DND-41 (cell line): ENCODE measurements around the gene STARD8.

Experiments
- ATAC-seq: fragments of 200-7000 bp; cut with Tn5 transposase; 3 replicates; pipeline ENCODE4 v1.9.1; 2021; ENCODE audit warnings: low read depth; ENCODE audit not compliant: insufficient read depth
- DNase-seq: peaks from one replicate; pipeline ENCODE4 v3.0.0-alpha.2; 2020
- H2AFZ ChIP-seq: 2 replicates; pipeline ENCODE4 v1.6.0; 2012; ENCODE audit warnings: low read depth, low read length
- H3K27ac ChIP-seq: 2 replicates; pipeline ENCODE4 v1.5.1; 2012; ENCODE audit warnings: low read length, inconsistent platforms
- H3K27me3 ChIP-seq: fragments of 200-600 bp; sonication (generic); 2 replicates; pipeline ENCODE4 v1.6.0; 2012; ENCODE audit warnings: low read length, mild to moderate bottlenecking, inconsistent platforms; ENCODE audit not compliant: insufficient read depth, poor library complexity
- H3K36me3 ChIP-seq: 2 replicates; pipeline ENCODE4 v1.5.1; 2012; ENCODE audit warnings: low read length, inconsistent platforms; ENCODE audit not compliant: insufficient read depth
- H3K4me1 ChIP-seq: 2 replicates; pipeline ENCODE4 v1.5.1; 2012; ENCODE audit warnings: mild to moderate bottlenecking, low read length; ENCODE audit not compliant: insufficient read depth
- H3K4me2 ChIP-seq: 2 replicates; pipeline ENCODE4 v1.6.0; 2012; ENCODE audit warnings: mild to moderate bottlenecking, moderate library complexity, low read length, inconsistent platforms; ENCODE audit not compliant: insufficient read depth
- H3K4me3 ChIP-seq, 2 experiments: fragments of 200-600 bp in 1 of 2; shearing (Covaris generic) in 1 of 2; 2 replicates each; pipeline ENCODE4 v1.5.1; 2012 to 2016; ENCODE audit warnings: inconsistent platforms in 2 of 2, low read length in 2 of 2, mild to moderate bottlenecking in 2 of 2, low read depth in 1 of 2, moderate library complexity in 1 of 2
- H3K79me2 ChIP-seq: 2 replicates; pipeline ENCODE4 v1.6.0; 2012; ENCODE audit warnings: low read length, inconsistent platforms; ENCODE audit not compliant: insufficient read depth
- H3K9ac ChIP-seq: 2 replicates; pipeline ENCODE4 v1.6.0; 2012; ENCODE audit warnings: low read depth, mild to moderate bottlenecking, inconsistent platforms, low read length, moderate library complexity
- H3K9me3 ChIP-seq: 2 replicates; pipeline ENCODE4 v1.5.1; 2012; ENCODE audit warnings: low read length, moderate library complexity, mild to moderate bottlenecking, inconsistent platforms; ENCODE audit not compliant: insufficient read depth, severe bottlenecking
- H4K20me1 ChIP-seq: 2 replicates; pipeline ENCODE4 v1.6.0; 2012; ENCODE audit warnings: low read length; ENCODE audit not compliant: insufficient read depth
- CTCF ChIP-seq: IDR thresholded peaks from 2 replicates; pipeline ENCODE4 v1.5.1; 2012; ENCODE audit warnings: borderline replicate concordance, low read length, moderate library complexity, mild to moderate bottlenecking; ENCODE audit not compliant: poor library complexity, severe bottlenecking; ENCODE audit errors: extremely low read depth
- EZH2 ChIP-seq: IDR thresholded peaks from 3 replicates; pipeline ENCODE4 v1.6.1; 2012; ENCODE audit warnings: borderline replicate concordance, low read depth, mild to moderate bottlenecking, moderate library complexity, low read length, inconsistent platforms; ENCODE audit not compliant: severe bottlenecking

STARD8 gene

DNA sequence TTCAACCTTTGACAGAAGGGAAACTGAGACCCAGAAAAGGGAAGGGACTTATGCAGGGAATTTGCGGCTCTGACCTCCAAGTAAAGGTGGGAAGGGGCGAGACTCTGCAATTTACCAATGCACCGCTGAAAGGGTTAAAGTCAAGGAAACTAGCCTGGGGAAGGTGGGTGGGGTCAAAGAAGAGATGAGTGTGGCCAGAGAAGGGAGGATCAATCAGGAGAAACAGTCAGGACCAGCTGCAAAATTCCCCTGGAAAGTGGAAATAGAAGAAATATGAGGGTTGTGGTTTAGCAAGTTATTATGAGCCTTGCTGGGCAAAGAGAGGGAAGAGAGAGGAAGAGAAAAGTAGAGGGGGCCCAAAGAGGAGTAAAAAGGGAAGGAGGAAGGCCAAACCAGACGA lies 30.5 kb downstream of the STARD8 start:
- H2AFZ ChIP-seq: no peak overlapping the region
- ATAC-seq: no peak
- TF ChIP-seq EZH2 (no peak), CTCF (no peak)

DNA sequence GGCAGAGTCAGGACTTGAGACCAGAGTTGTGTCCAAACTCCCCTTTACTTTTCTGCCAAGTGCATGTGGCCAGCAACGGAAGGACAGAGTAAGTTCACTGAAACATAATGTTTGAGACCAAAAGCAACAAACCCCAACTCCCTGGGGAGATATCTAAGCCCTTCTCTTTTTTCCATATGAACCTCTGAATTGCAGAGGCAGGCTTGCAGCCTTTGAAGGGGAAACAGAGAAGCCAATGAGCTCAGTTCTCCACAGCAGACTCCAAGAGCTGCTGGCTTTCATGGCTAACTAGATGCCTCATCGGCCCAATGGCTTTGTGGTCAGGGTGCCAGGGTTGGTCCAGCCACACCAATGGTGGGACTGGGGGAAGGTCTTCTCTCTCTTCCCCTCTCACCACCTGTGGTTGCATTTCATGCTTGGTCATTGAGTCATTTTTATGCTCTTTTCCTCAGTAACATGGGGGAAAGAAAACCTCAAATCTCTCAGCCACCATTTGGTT lies 34.0 kb downstream of the STARD8 start:
- Histone ChIP-seq H3K27me3 (no peaks in the 10 kb centered on the region), H3K4me3 (no peak overlapping the region), H3K9ac (no peak overlapping the region), H3K79me2 (no peaks in the 10 kb centered on the region), H3K4me1 (no peaks in the 10 kb centered on the region), H3K4me2 (no peak overlapping the region), H2AFZ (no peak overlapping the region), H3K27ac (no peak overlapping the region), H3K9me3 (no peaks in the 10 kb centered on the region), H4K20me1 (no peaks in the 10 kb centered on the region), H3K36me3 (no peaks in the 10 kb centered on the region)
- ATAC-seq (no peak), DNase-seq (no peak)
- TF ChIP-seq CTCF (no peak), EZH2 (no peak)

More for the DNA sequence above, 30.5 kb downstream of the STARD8 start:
- H3K4me3 ChIP-seq: no peak overlapping the region
- DNase-seq: no peak
- H3K27ac ChIP-seq: no peak overlapping the region
- H4K20me1 ChIP-seq: no peaks in the 10 kb centered on the region
- no peaks in the 10 kb centered on the region for H3K27me3 ChIP-seq
- no peak overlapping the region for H3K9ac ChIP-seq
- H3K4me1 ChIP-seq: no peaks in the 10 kb centered on the region
- no peaks in the 10 kb centered on the region for H3K36me3 ChIP-seq
- no peaks in the 10 kb centered on the region for H3K9me3 ChIP-seq
- H3K79me2 ChIP-seq: no peaks in the 10 kb centered on the region
- H3K4me2 ChIP-seq: no peak overlapping the region

- DNase-seq (no peak), ATAC-seq (no peak)
- Histone ChIP-seq H3K4me3 (no peak overlapping the region), H3K79me2 (no peaks in the 10 kb centered on the region), H3K36me3 (no peaks in the 10 kb centered on the region), H3K4me2 (no peak overlapping the region), H3K27me3 (no peaks in the 10 kb centered on the region), H4K20me1 (no peaks in the 10 kb centered on the region), H3K9ac (no peak overlapping the region), H2AFZ (no peak overlapping the region), H3K27ac (no peak overlapping the region), H3K4me1 (no peaks in the 10 kb centered on the region), H3K9me3 (no peaks in the 10 kb centered on the region)
- TF ChIP-seq CTCF (no peak), EZH2 (no peak)
These were observed 35.3 kb downstream of the STARD8 start for GRCh38 chrX:68682790-68683189.

- no peak overlapping the region for H3K4me3 ChIP-seq
- H3K9me3 ChIP-seq: no peaks in the 10 kb centered on the region
- no peak for DNase-seq
- H3K4me2 ChIP-seq: no peak overlapping the region
- H3K27me3 ChIP-seq: no peaks in the 10 kb centered on the region
- H3K27ac ChIP-seq: no peak overlapping the region
- no peak overlapping the region for H3K9ac ChIP-seq
- no peaks in the 10 kb centered on the region for H3K36me3 ChIP-seq
- TF ChIP-seq CTCF (no peak), EZH2 (no peak)
- no peak overlapping the region for H2AFZ ChIP-seq
- no peaks in the 10 kb centered on the region for H3K4me1 ChIP-seq
- H4K20me1 ChIP-seq: no peaks in the 10 kb centered on the region
- H3K79me2 ChIP-seq: no peaks in the 10 kb centered on the region
- no peak for ATAC-seq
These were observed 36.1 kb downstream of the STARD8 start for GRCh38 chrX:68683580-68683979.
